AG10803 (cell line): ENCODE results near the gene CLEC12A.
"Not testable (repeated sequence)": the region's sequence is repeated elsewhere in the genome, so short reads cannot be mapped to it uniquely, and the experiment has no call there.

Experiments
- DNase-seq: peaks from one replicate; pipeline ENCODE4 v3.0.0; 2010; ENCODE audit warnings: low read depth
- H3K4me3 ChIP-seq: 2 replicates; pipeline ENCODE4 v1.5.1; 2011; ENCODE audit warnings: mild to moderate bottlenecking, low read length, control low read depth
- TF ChIP-seq, protein P1 (sequence below): conservative IDR thresholded peaks from 2 replicates; pipeline ENCODE4 v1.5.1; 2011; ENCODE audit warnings: mild to moderate bottlenecking, low read length, control low read depth, inconsistent platforms

The CLEC12A gene

DNA sequence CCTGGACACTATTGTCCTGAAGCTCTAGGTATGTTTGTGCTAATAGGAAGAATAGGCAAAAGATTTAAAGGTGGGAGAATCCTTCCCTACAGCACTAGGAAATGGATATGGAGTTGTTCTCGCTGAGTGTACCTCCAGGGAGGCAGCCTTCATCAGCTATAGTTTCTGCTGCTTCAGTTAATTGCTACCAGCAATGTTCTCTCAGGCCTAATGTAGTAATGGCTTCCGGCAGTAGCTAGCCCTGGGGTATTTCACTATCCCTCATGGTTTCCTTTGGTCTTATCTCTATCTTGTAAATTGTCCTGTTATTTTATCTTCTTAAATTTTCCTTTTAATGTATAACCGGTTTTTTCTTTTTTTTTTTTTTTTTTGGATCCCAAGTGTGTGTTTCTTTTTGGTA is 9.3 kb upstream of the CLEC12A start:
- no peak overlapping the region for H3K4me3 ChIP-seq
- no peak for DNase-seq
- TF ChIP-seq, protein P1, sequence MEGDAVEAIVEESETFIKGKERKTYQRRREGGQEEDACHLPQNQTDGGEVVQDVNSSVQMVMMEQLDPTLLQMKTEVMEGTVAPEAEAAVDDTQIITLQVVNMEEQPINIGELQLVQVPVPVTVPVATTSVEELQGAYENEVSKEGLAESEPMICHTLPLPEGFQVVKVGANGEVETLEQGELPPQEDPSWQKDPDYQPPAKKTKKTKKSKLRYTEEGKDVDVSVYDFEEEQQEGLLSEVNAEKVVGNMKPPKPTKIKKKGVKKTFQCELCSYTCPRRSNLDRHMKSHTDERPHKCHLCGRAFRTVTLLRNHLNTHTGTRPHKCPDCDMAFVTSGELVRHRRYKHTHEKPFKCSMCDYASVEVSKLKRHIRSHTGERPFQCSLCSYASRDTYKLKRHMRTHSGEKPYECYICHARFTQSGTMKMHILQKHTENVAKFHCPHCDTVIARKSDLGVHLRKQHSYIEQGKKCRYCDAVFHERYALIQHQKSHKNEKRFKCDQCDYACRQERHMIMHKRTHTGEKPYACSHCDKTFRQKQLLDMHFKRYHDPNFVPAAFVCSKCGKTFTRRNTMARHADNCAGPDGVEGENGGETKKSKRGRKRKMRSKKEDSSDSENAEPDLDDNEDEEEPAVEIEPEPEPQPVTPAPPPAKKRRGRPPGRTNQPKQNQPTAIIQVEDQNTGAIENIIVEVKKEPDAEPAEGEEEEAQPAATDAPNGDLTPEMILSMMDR: no peak

DNA sequence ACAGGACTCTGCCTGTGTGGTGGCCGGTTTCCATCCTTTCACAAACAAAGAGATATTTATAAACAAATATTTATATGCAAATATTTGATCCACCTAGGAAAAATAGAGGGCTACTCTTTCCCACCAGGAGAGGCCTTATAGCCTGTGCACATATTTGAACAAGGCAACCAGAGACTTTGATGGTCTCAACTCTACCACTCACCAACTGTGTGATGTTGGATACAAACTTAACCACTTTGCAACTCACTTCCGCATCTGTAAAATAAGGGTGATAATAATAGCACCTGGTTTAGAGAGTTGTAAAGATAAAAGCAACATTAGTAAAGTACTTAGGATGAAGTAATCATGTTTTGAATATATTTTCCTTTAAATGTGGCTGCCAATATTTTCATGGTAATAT is 1.5 kb upstream of the CLEC12A start:
- no peak for DNase-seq

DNA sequence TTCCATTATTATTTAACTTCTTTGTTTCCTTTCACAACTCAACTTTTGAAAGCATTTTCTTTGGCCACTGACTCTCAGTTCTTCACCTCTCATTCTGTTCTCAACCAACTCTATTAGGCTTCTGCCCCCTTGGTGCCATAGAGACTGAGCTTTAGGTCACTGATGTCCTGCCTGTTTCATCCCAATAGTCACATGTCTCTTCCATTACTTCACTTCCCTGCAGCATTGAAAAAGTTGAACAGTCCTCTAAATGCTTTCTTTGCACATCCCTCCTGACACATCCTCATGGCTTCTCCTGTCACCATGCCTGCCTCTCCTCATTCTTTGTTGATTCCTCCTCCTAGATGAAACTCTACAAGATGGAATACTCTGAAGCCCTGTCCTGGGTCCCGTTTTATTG is 2.7 kb downstream of the CLEC12A start:
- no peak for DNase-seq
- H3K4me3 ChIP-seq: no peak overlapping the region
- TF ChIP-seq, protein P1: no peak

More for the DNA sequence above, 1.5 kb upstream of the CLEC12A start:
- TF ChIP-seq, protein P1: no peak
- no peak overlapping the region for H3K4me3 ChIP-seq

DNA sequence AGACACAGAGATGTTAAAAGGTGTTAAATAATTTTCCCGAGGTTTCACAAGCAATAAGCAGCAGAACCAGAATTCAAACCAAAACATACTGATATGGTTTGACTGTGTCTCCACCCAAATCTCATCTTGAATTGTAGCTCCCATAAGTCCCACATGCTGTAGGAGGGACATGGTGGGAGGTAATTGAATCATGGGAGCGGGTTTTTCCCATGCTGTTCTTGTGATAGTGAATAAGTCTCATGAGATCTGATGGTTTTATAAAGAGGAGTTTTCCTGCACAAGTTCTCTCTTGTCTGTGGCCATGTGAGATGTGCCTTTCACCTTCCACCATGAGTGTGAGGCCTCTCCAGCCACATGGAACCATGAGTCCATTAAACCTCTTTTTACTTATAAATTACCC is 3.5 kb downstream of the CLEC12A start:
- not testable (repeated sequence) for DNase-seq, H3K4me3 ChIP-seq

DNA sequence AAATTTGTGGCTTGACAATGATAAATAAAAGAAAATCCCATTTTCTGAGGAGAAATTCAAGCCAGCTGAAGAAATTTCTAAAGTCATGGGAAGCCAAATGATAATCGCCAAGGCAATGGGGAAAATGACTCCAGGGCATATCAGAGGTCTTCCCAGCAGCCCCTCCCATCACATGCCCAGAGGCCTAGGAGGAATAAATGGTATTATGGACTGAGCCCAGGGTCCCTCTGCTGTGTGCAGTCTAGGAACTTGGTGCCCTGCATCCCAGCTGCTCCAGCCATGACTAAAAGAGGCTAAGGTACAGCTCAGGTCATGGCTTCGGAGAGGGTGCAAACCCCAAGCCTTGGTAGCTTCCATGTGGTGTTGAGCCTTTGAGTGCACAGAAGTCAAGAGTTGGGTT is 4.4 kb downstream of the CLEC12A start:
- TF ChIP-seq, protein P1: no peak

DNA sequence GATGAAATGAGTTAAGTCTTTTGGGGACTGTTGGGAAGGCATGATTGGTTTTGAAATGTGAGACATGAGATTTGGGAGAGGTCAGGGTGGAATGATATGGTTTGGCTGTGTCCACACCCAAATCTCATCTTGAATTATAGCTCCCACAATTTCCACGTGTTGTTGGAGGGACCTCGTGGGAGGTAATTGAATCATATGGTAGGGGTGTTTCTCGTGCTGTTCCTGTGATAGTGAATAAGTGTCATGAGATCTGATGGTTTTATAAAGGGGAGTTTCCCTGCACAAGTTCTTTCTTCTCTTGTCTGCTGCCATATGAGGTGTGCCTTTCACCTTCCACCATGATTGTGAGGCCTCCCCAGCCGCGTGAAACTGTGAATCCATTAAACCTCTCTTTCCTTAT is 5.4 kb downstream of the CLEC12A start:
- not testable (repeated sequence) for H3K4me3 ChIP-seq, DNase-seq

More for the DNA sequence above, 4.4 kb downstream of the CLEC12A start:
- no peak overlapping the region for H3K4me3 ChIP-seq
- DNase-seq: no peak

DNA sequence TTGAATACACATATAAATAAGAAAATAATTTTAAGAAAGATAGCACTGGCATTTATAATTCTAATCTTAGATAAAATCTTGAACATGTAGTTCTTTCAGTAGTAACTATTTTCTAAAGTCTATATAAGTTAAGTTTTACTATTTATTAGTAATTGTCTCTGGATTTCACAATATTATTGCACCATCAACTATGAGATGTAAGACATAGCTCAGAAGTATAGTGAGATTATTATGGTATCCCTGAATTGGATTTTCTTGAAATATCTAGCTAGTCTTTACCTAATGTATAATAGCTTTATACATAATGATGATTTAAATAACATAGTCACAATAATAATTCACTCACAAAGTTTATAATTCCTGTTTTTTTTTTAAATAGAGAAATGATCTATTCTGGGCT is 6.7 kb downstream of the CLEC12A start:
- no peak for DNase-seq
- TF ChIP-seq, protein P1: no peak
- no peak overlapping the region for H3K4me3 ChIP-seq

DNA sequence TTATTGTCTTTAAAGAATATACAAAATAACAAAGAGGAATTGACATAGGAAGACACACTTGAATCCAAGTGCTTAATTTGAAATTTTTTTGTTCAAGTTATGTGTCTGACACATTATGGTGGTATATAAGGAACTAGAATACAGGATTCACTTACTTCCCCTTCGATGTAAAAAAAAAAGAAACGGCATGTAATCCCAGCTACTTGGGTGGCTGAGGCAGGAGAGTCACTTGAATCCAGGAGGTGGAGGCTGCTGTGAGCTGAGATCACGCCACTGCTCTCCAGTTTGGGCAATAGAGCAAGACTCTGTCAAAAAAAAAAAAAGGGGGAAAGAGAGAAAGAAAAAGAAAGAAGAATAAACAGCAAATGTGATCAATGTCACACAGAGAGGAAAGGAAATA is 8.9 kb downstream of the CLEC12A start:
- no peak overlapping the region for H3K4me3 ChIP-seq
- DNase-seq: no peak
- TF ChIP-seq, protein P1: no peak
